Measurements from ENCODE around the gene TBX4.

DNA sequence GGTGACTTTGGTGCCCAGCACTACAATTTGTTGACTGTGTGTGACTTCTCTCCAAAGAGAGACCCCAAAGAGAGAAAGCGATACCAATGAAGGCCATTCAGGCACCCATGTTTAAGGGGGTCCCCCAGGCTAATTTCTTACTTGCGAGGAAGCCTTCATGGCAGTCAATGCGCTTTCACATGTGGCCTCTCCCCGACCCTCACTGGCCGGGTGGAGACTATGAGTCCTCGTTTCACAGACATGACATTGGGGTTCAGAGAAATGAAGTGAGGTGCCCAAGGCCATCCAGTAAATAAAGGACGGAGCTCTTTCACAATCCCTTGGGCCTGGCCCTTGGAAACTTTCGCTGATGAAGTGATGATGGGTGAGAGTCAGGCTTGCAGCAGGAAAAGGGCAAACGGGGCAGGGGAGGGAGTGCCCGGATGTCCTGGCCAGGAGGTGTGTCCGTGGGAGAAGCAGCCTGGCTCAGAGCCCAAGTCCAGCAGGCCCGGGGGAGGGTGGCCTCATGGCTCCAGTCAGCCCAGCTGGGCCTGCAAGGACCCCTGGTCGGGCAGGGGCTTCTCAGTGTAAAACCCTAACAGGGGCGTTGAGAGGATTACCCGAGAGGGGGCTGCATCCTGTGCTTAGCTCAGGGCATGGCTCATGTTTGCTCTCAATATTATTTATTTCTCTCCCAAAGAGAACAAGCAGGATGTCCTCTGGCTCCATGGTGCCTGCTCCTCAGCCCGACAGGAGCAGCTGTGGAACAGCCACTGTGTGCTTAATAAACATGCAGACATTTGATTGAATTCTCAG, 37.9 kb upstream of the TBX4 start:
- TF ChIP-seq, protein P1, sequence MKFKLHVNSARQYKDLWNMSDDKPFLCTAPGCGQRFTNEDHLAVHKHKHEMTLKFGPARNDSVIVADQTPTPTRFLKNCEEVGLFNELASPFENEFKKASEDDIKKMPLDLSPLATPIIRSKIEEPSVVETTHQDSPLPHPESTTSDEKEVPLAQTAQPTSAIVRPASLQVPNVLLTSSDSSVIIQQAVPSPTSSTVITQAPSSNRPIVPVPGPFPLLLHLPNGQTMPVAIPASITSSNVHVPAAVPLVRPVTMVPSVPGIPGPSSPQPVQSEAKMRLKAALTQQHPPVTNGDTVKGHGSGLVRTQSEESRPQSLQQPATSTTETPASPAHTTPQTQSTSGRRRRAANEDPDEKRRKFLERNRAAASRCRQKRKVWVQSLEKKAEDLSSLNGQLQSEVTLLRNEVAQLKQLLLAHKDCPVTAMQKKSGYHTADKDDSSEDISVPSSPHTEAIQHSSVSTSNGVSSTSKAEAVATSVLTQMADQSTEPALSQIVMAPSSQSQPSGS (CRISPR knock-in tag; IDR thresholded peaks at IDR 0.05) = no peak
- TF ChIP-seq POLR2AphosphoS5 (IDR thresholded peaks at IDR 0.05; ENCODE audit: low read depth, low read length) = no peak
- TF ChIP-seq ZNF816 (CRISPR knock-in tag; IDR thresholded peaks at IDR 0.05; ENCODE audit: borderline replicate concordance) = no peak

Measured in HepG2 (cell line).